Neutrophil (primary cell): Measurements from ENCODE around the gene RAD18.

Experiments
- H3K27ac ChIP-seq: fragments of 200-600 bp; sonication (generic); 2 replicates; pipeline ENCODE4 v1.5.1; 2016; ENCODE audit warnings: mild to moderate bottlenecking, moderate library complexity
- H3K27me3 ChIP-seq: fragments of 200-600 bp; sonication (generic); 2 replicates; pipeline ENCODE4 v1.6.0; 2016; ENCODE audit warnings: mild to moderate bottlenecking
- H3K36me3 ChIP-seq: fragments of 200-600 bp; sonication (generic); 2 replicates; pipeline ENCODE4 v1.5.1; 2017
- H3K4me1 ChIP-seq, 2 experiments: fragments of 200-600 bp in 1 of 2; sonication (generic) in 1 of 2; 1 replicate in 1 of 2; 2 replicates in 1 of 2; pipeline versions ENCODE4 v1.5.1 to v1.6.1; 2013 to 2016; ENCODE audit warnings: low read depth in 1 of 2, low read length in 1 of 2, mild to moderate bottlenecking in 1 of 2, moderate library complexity in 1 of 2; ENCODE audit not compliant: control insufficient read depth in 1 of 2, insufficient read depth in 1 of 2
- H3K4me3 ChIP-seq, 2 experiments: fragments of 200-600 bp in 1 of 2; sonication (generic) in 1 of 2; 1 replicate in 1 of 2; 2 replicates in 1 of 2; pipeline ENCODE4 v1.5.1; 2013 to 2016; ENCODE audit warnings: low read depth in 1 of 2, low read length in 1 of 2, mild to moderate bottlenecking in 1 of 2, moderate library complexity in 1 of 2
- H3K9me3 ChIP-seq: fragments of 200-600 bp; sonication (generic); 2 replicates; pipeline ENCODE4 v1.5.1; 2016
- CTCF ChIP-seq: fragments of 200-600 bp; sonication (generic); IDR thresholded peaks from 2 replicates; pipeline ENCODE4 v1.5.1; 2016; ENCODE audit warnings: antibody characterized with exemption

The RAD18 gene

GRCh38 chr3:8985411-8985831 lies 22.1 kb upstream of the RAD18 start:
- H3K4me3 ChIP-seq, result no peak overlapping the region
- H3K36me3 ChIP-seq, result no peaks in the 10 kb centered on the region
- no peaks in the 10 kb centered on the region for H3K27me3 ChIP-seq
- H3K4me1 ChIP-seq, result peaks cover 9 to 10% of the 10 kb centered on the region in 2 experiments
- H3K27ac ChIP-seq, result no peak overlapping the region
- no peaks in the 10 kb centered on the region for H3K9me3 ChIP-seq
- TF ChIP-seq CTCF, result no peak

- Histone ChIP-seq H3K4me1 (peaks cover 13 to 17% of the 10 kb centered on the region in 2 experiments), H3K4me3 (no peak overlapping the region), H3K27me3 (no peaks in the 10 kb centered on the region), H3K36me3 (no peaks in the 10 kb centered on the region), H3K27ac (no peak overlapping the region), H3K9me3 (peaks cover under 1% of the 10 kb centered on the region)
- TF ChIP-seq CTCF, result no peak
Observed at GRCh38 chr3:8984526-8984925, 21.3 kb upstream of the RAD18 start.

- Histone ChIP-seq H3K4me1 (peaks cover 13 to 17% of the 10 kb centered on the region in 2 experiments), H3K9me3 (peaks cover 5% of the 10 kb centered on the region), H3K36me3 (no peaks in the 10 kb centered on the region), H3K27me3 (no peaks in the 10 kb centered on the region), H3K4me3 (no peak overlapping the region), H3K27ac (no peak overlapping the region)
- no peak for TF ChIP-seq CTCF
Observed at GRCh38 chr3:8984081-8984480, 20.8 kb upstream of the RAD18 start.

GRCh38 chr3:8983591-8983990 lies 20.3 kb upstream of the RAD18 start:
- Histone ChIP-seq H3K4me1 (peaks cover 13 to 17% of the 10 kb centered on the region in 2 experiments), H3K9me3 (peaks cover 5% of the 10 kb centered on the region), H3K27ac (no peak overlapping the region), H3K27me3 (no peaks in the 10 kb centered on the region), H3K4me3 (no peak overlapping the region), H3K36me3 (no peaks in the 10 kb centered on the region)
- TF ChIP-seq CTCF, result no peak

GRCh38 chr3:8983026-8983425 lies 19.8 kb upstream of the RAD18 start:
- Histone ChIP-seq H3K9me3 (peaks cover 5% of the 10 kb centered on the region), H3K4me1 (peaks cover 13 to 17% of the 10 kb centered on the region in 2 experiments), H3K27me3 (no peaks in the 10 kb centered on the region), H3K4me3 (no peak overlapping the region), H3K36me3 (no peaks in the 10 kb centered on the region), H3K27ac (no peak overlapping the region)
- no peak for TF ChIP-seq CTCF

GRCh38 chr3:8982509-8982908 lies 19.2 kb upstream of the RAD18 start:
- Histone ChIP-seq H3K4me3 (no peak overlapping the region), H3K4me1 (peaks cover 13 to 14% of the 10 kb centered on the region in 2 experiments), H3K9me3 (peaks cover 5% of the 10 kb centered on the region), H3K27me3 (no peaks in the 10 kb centered on the region), H3K36me3 (no peaks in the 10 kb centered on the region), H3K27ac (no peak overlapping the region)
- TF ChIP-seq CTCF, result no peak
